GM12873 (cell line): ENCODE data around the gene GTF3C1.

Source experiments
- TF ChIP-seq, protein P1 (sequence below): IDR thresholded peaks from 2 replicates; pipeline ENCODE4 v1.5.1; 2012; ENCODE audit warnings: low read depth, mild to moderate bottlenecking, moderate library complexity, low read length, control low read depth; ENCODE audit not compliant: insufficient read depth; ENCODE audit errors: missing control alignments

The GTF3C1 gene

GRCh38 chr16:27431773-27432532, 117.8 kb downstream of the GTF3C1 start:
- TF ChIP-seq, protein P1, sequence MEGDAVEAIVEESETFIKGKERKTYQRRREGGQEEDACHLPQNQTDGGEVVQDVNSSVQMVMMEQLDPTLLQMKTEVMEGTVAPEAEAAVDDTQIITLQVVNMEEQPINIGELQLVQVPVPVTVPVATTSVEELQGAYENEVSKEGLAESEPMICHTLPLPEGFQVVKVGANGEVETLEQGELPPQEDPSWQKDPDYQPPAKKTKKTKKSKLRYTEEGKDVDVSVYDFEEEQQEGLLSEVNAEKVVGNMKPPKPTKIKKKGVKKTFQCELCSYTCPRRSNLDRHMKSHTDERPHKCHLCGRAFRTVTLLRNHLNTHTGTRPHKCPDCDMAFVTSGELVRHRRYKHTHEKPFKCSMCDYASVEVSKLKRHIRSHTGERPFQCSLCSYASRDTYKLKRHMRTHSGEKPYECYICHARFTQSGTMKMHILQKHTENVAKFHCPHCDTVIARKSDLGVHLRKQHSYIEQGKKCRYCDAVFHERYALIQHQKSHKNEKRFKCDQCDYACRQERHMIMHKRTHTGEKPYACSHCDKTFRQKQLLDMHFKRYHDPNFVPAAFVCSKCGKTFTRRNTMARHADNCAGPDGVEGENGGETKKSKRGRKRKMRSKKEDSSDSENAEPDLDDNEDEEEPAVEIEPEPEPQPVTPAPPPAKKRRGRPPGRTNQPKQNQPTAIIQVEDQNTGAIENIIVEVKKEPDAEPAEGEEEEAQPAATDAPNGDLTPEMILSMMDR = no peak

GRCh38 chr16:27430923-27431484, 118.7 kb downstream of the GTF3C1 start:
- TF ChIP-seq, protein P1 = no peak

DNA sequence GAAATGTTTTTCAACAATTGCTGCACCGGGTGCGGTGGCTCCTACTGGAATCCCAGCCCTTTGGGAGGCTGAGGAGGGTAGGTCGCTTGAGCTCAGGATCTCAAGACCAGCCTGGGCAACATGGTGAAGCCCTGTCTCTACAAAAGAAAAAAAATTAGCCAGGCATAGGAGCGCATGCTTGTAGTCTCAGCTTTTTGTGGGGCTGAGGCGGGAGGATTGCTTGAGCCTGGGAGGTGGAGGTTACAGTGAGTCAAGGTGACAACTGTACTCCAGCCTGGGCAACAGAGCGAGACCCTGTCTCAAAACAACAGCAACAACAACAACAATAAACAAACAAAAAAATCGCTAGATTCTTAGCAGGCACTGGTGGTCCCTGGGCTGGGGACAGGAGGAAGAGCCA, 119.2 kb downstream of the GTF3C1 start:
- TF ChIP-seq, protein P1 = no peak

DNA sequence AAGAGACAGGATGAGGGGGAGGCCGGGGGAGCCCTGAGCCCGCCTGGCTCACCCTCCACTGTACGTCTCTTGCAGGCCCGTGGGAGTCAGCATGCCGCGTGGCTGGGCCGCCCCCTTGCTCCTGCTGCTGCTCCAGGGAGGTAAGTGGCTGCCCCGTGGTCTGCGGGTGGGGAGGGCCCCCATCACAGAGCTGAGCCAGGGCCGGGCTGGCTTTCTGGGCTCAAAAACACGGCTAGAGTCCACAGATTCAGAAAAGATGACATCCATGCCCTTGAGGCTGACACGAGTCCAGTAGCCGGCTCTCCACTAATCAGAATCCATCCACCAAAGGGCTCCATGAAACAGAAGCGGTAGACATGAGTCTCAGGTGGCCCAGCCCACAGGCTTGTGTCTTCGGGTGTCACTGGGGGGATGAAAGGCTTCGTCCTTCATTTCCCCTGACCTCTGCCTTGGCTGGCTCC, 119.7 kb downstream of the GTF3C1 start:
- TF ChIP-seq, protein P1 = no peak

DNA sequence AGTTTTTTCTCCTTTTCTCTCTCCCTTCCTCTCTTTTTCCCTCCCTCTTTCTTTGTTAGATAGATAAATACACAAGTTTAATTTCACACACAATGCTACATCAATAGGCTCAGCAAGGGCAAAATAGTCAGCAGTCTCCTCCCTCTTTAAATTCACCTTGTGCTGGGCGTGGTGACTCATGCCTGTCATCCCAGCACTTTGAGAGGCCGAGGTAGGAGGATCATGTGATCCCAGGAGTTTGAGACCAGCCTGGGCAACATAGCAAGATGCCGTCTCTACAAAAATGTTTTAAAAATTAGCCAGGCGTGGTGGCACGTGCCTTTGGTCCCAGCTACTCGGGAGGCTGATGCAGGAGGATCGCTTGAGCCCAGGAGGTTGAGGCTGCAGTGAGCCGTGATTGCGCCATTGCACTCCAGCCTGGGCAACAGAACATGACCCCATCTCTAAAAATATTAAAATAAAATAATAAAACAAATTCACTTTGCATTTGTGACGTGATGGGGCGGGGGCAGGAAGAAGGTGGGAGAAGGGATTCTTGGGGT, 120.3 kb downstream of the GTF3C1 start:
- TF ChIP-seq, protein P1 = no peak

DNA sequence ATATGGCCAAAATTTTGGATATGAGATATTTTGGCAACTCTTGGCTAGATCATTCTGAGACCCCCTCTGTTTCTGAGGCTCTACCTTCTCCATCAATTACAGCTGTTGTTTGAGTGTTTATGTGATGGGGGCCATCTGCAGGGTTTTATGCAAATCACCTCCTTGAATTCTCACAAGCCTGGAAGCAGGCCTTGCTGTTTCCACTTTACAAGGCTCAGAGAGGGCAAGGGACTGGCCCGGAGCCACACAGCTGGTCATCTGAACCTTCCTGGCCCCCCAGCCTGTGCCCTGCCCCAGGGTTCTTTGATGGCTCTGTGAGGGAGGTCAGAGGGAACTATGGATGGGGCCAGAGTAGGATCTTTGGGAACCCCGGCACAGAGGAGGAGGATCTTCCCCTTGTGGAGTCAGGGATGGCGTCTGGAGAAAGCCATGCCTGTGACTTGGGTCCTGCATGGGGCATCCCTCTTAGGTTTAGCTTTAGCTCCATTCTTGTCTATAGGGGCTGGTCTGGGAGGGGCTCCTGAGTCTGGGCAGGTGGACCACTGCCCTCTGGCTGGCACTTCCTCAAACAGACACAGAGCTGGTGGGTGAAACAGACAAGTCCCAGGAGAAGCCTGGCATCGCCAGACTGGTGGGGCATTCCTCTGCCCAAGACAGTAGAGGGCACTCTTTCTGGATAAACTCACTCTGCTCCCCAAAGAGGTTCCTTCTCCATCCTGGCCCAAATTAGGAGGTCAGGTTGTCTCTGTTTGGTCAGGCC, 121.5 kb downstream of the GTF3C1 start:
- TF ChIP-seq, protein P1 = peak; percentile 57

DNA sequence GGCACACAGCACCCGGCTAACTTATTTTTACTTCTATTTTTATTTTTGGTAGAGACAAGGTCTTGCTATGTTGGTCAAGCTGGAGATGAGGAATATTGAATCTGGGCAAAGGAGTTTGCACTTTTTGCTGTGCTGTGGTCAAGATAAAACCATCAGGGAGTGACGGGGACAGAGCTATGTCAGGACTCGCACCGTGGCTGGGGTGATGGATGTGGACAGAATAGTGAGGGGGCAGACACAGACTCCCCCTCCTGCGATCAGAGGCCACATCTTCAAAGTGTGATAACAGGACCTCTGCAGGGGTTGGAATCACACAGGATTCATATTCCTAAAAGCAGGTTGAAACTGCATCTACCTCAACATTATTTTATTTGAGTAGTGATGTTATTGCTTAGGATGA, 122.2 kb downstream of the GTF3C1 start:
- TF ChIP-seq, protein P1 = no peak
